Sigmoid colon (tissue), 4 donors: ENCODE results near the gene HOXD8.

ENCODE experiments used
- POLR2A ChIP-seq, 2 donors: fragments of 450-650 bp; IDR thresholded peaks; one replicate each; pipeline ENCODE4 v1.6.1; 2016; ENCODE audit warnings: antibody characterized with exemption in 2 of 2, mild to moderate bottlenecking in 2 of 2, moderate library complexity in 2 of 2
- POLR2AphosphoS5 ChIP-seq, 4 donors: sonication (generic); formaldehyde crosslinking; IDR thresholded peaks; one replicate each; pipeline ENCODE4 v1.6.1; 2017; ENCODE audit warnings: antibody characterized with exemption in 4 of 4

- no peak for TF ChIP-seq POLR2A (IDR thresholded peaks at IDR 0.05)
- TF ChIP-seq POLR2AphosphoS5 (IDR thresholded peaks at IDR 0.05): no peak
Observed at GRCh38 chr2:176130957-176131847, 1.7 kb downstream of the HOXD8 start.
